Fibroblast of upper back skin (primary cell): ENCODE measurements around the gene ZNRF3.
A peak's percentile ranks its signal among the peaks of the same experiment; 100 is the strongest.
"Not testable (repeated sequence)": the region's sequence is repeated elsewhere in the genome, so short reads cannot be mapped to it uniquely, and the experiment has no call there.

Source experiments
- DNase-seq: peaks from one replicate; pipeline ENCODE4 v3.0.0-alpha.2; 2013

ZNRF3 gene

GRCh38 chr22:28986366-28986765 lies 103.0 kb downstream of the ZNRF3 start:
- DNase-seq = peak; percentile 17

GRCh38 chr22:28988457-28988856 lies 105.1 kb downstream of the ZNRF3 start:
- no peak for DNase-seq

- peak; percentile 34 for DNase-seq
These were observed 105.7 kb downstream of the ZNRF3 start for GRCh38 chr22:28989035-28989464.

- peak; percentile 50 for DNase-seq
These were observed 106.1 kb downstream of the ZNRF3 start for GRCh38 chr22:28989484-28989883.

GRCh38 chr22:28989912-28990311 lies 106.5 kb downstream of the ZNRF3 start:
- no peak for DNase-seq

- no peak for DNase-seq
These were observed 109.4 kb downstream of the ZNRF3 start for GRCh38 chr22:28992565-28993356.

- no peak for DNase-seq
These were observed 111.2 kb downstream of the ZNRF3 start for GRCh38 chr22:28994522-28994921.

GRCh38 chr22:28995551-28995950 lies 112.2 kb downstream of the ZNRF3 start:
- no peak for DNase-seq

GRCh38 chr22:28997342-28997741 lies 114.0 kb downstream of the ZNRF3 start:
- no peak for DNase-seq

- no peak for DNase-seq
These were observed 115.3 kb downstream of the ZNRF3 start for GRCh38 chr22:28998681-28999080.

- DNase-seq = no peak
These were observed 116.1 kb downstream of the ZNRF3 start for GRCh38 chr22:28999510-28999909.

GRCh38 chr22:28999919-29000556 lies 116.7 kb downstream of the ZNRF3 start:
- peak; percentile 36 for DNase-seq

- DNase-seq = no peak
These were observed 117.3 kb downstream of the ZNRF3 start for GRCh38 chr22:29000641-29001040.

- DNase-seq = no peak
These were observed 119.2 kb downstream of the ZNRF3 start for GRCh38 chr22:29002603-29003002.

- no peak for DNase-seq
These were observed 120.2 kb downstream of the ZNRF3 start for GRCh38 chr22:29003552-29003951.

GRCh38 chr22:29003975-29004646 lies 120.7 kb downstream of the ZNRF3 start:
- no peak for DNase-seq

GRCh38 chr22:29004647-29005371 lies 121.4 kb downstream of the ZNRF3 start:
- no peak for DNase-seq

- DNase-seq = not testable (repeated sequence)
These were observed 122.4 kb downstream of the ZNRF3 start for GRCh38 chr22:29005754-29006153.

- DNase-seq = no peak
These were observed 123.0 kb downstream of the ZNRF3 start for GRCh38 chr22:29006346-29006745.

- DNase-seq = no peak
These were observed 125.8 kb downstream of the ZNRF3 start for GRCh38 chr22:29009148-29009547.

GRCh38 chr22:29011240-29012100 lies 128.1 kb downstream of the ZNRF3 start:
- no peak for DNase-seq

- no peak for DNase-seq
These were observed 128.7 kb downstream of the ZNRF3 start for GRCh38 chr22:29012101-29012433.
